Osteocyte (in vitro differentiated cells): ENCODE data around the gene APOL3. TPM values are rescaled to one million over a fixed set of nuclear protein-coding genes. Genes with fewer than 3 reads are reported as not detected.
A peak's percentile ranks its signal among the peaks of the same experiment; 100 is the strongest.

Experiments
- DNase-seq: peaks from one replicate; pipeline ENCODE4 v3.0.0; 2021; ENCODE audit warnings: mixed read lengths; ENCODE audit not compliant: unreplicated experiment; ENCODE audit errors: extremely low spot score
- H3K27ac Mint-ChIP-seq: one replicate; pipeline ENCODE4 v1.8.0; 2021; ENCODE audit warnings: mild to moderate bottlenecking, mixed read lengths; ENCODE audit not compliant: unreplicated experiment
- H3K27me3 Mint-ChIP-seq: one replicate; pipeline ENCODE4 v1.8.0; 2021; ENCODE audit warnings: mixed read lengths; ENCODE audit not compliant: unreplicated experiment
- H3K36me3 Mint-ChIP-seq: one replicate; pipeline ENCODE4 v1.8.0; 2021; ENCODE audit warnings: mixed read lengths; ENCODE audit not compliant: unreplicated experiment
- H3K4me1 Mint-ChIP-seq: one replicate; pipeline ENCODE4 v1.8.0; 2021; ENCODE audit warnings: mixed read lengths; ENCODE audit not compliant: unreplicated experiment
- H3K4me3 Mint-ChIP-seq: one replicate; pipeline ENCODE4 v1.8.0; 2021; ENCODE audit warnings: mild to moderate bottlenecking, moderate library complexity, mixed read lengths; ENCODE audit not compliant: unreplicated experiment
- H3K9me3 Mint-ChIP-seq: one replicate; pipeline ENCODE4 v1.8.0; 2021; ENCODE audit warnings: mixed read lengths; ENCODE audit not compliant: unreplicated experiment
- total RNA-seq: library from RNA; stranded (reverse); gene quantifications from 2 replicates; pipeline ENCODE4 v1.2.1, GENCODE V29; 2021
- TF ChIP-seq, protein P1 (sequence below): fragments of 200-600 bp; sonication (generic); IDR thresholded peaks from 2 replicates; pipeline ENCODE4 v1.5.0; 2021; ENCODE audit warnings: antibody characterized with exemption, mild to moderate bottlenecking, moderate library complexity

Gene APOL3
- total RNA-seq, 1 donor from 2014 or later = 10.8 TPM

DNA sequence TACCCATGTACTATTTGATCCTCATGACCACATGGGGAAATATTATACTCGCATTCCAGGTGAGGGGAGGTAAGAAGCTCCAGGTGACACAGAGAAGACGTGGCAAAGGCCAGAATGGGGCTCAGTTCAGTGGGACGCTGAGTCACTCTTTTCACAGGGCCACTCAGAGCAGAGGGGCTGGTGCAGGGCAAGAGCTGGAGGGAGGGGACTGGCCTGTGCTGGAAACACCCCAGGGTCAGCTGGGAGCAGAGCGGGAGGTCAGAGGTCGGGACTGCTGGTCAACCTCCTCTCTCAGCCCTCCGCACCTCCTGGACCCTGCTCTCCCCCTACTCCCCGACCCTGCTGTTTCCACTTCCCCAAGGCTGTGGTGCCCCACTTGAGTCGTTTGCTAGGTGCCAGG lies 12.1 kb downstream of the APOL3 start:
- no peak for DNase-seq
- H3K4me3 Mint-ChIP-seq = no peak overlapping the region
- H3K27me3 Mint-ChIP-seq = no peaks in the 10 kb centered on the region
- H3K27ac Mint-ChIP-seq = no peak overlapping the region
- H3K4me1 Mint-ChIP-seq = peaks cover 24% of the 10 kb centered on the region
- peaks cover 8% of the 10 kb centered on the region for H3K9me3 Mint-ChIP-seq
- TF ChIP-seq, protein P1, sequence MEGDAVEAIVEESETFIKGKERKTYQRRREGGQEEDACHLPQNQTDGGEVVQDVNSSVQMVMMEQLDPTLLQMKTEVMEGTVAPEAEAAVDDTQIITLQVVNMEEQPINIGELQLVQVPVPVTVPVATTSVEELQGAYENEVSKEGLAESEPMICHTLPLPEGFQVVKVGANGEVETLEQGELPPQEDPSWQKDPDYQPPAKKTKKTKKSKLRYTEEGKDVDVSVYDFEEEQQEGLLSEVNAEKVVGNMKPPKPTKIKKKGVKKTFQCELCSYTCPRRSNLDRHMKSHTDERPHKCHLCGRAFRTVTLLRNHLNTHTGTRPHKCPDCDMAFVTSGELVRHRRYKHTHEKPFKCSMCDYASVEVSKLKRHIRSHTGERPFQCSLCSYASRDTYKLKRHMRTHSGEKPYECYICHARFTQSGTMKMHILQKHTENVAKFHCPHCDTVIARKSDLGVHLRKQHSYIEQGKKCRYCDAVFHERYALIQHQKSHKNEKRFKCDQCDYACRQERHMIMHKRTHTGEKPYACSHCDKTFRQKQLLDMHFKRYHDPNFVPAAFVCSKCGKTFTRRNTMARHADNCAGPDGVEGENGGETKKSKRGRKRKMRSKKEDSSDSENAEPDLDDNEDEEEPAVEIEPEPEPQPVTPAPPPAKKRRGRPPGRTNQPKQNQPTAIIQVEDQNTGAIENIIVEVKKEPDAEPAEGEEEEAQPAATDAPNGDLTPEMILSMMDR = no peak
- H3K36me3 Mint-ChIP-seq = peaks cover 3% of the 10 kb centered on the region

DNA sequence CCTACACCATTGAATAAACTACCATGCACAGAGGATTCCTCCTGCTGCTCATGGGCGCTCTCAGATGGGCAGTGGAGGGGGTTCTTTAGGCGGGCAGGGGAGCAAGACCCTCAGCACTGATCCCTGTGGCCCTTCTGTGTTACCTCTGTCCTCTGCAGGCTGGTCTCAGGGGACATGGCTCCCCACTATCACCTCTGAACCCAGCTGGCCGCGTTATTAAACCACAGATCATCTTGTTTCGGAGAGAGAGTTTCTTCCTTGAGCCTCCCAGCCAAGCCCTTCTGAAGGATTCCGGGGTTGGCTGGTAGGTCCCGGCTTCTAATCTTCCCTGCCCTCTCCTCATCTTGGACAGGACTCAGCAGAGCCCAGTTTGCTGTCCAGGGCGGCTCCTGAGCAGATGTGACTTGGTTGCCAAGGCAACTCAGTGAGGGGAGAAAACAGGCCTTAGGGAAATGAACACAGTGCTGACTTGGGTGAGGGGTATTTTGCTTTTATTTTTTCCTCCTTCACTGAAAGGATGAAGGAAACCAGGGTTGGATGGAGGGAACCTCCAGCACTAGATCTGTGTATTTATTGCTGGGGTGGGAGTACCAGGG lies 13.3 kb downstream of the APOL3 start:
- DNase-seq = no peak
- no peak overlapping the region for H3K27ac Mint-ChIP-seq
- no peak overlapping the region for H3K4me3 Mint-ChIP-seq
- TF ChIP-seq, protein P1 = no peak
- no peaks in the 10 kb centered on the region for H3K27me3 Mint-ChIP-seq
- H3K36me3 Mint-ChIP-seq = peaks cover 3% of the 10 kb centered on the region
- H3K4me1 Mint-ChIP-seq = peaks cover 24% of the 10 kb centered on the region
- peaks cover 7% of the 10 kb centered on the region for H3K9me3 Mint-ChIP-seq

- TF ChIP-seq, protein P1 = no peak
- H3K4me3 Mint-ChIP-seq = no peak overlapping the region
- H3K4me1 Mint-ChIP-seq = peaks cover 19% of the 10 kb centered on the region
- no peaks in the 10 kb centered on the region for H3K9me3 Mint-ChIP-seq
- peak overlapping the region; percentile 52 for H3K27ac Mint-ChIP-seq
- no peak for DNase-seq
- no peaks in the 10 kb centered on the region for H3K27me3 Mint-ChIP-seq
- H3K36me3 Mint-ChIP-seq = peaks cover 6% of the 10 kb centered on the region
Observed at GRCh38 chr22:36145881-36146280, 14.7 kb downstream of the APOL3 start.

DNA sequence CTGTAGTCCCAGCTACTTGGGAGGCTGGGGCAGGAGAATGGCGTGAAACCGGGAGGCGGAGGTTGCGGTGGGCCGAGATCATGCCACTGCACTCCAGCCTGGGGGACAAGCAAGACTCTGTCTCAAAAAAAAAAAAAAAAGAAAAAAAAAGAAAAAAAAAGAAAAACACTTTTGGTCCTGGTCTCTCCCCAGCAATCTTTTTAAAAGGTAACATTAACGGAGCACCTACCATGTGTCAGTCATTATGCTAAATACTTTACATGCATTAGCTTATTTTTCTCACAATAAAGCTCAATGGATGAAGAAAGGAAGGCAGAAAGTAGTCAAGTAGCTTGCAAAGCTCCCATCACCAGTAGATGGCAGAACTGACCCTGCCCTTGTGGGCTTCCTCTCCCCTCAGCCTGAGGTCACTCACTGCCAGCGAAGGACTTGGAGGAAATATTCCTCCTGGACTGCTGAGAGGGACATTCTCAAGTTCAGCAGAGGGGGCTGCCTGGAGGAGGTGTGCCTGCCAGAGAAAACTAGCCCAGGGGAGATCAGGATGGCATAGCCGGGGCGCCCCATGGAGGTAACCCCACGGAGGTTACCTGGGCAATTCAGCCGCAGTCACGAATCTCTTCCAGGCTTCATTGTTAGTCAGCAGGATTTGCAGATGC lies 15.5 kb downstream of the APOL3 start:
- no peak for DNase-seq
- Mint-ChIP-seq H3K4me3 (no peak overlapping the region), H3K36me3 (peaks cover 8% of the 10 kb centered on the region), H3K4me1 (peaks cover 18% of the 10 kb centered on the region), H3K27me3 (no peaks in the 10 kb centered on the region), H3K9me3 (no peaks in the 10 kb centered on the region), H3K27ac (peak overlapping the region; percentile 59)
- TF ChIP-seq, protein P1 = peak; percentile 90

DNA sequence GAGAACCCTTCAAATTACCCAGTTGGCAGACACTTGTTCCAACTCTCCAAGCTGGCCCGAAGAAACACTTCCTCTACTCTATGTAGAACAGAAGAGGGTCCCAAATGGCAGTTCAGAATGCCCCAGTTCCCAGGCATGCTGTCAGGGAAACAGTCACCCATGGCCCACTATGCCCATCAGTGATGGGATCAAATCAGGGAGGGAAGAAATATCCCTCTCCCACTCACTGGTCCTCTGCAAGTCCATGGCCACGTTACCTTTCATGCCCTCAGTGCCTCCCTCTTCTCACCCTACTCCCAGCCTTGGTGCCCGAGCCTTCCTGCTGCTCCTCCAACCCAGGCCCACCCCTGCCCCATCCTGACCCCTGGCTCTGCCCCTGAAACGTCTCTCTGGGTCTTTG lies 16.6 kb downstream of the APOL3 start:
- H3K36me3 Mint-ChIP-seq = peaks cover 8% of the 10 kb centered on the region
- peaks cover 18% of the 10 kb centered on the region for H3K4me1 Mint-ChIP-seq
- no peak overlapping the region for H3K4me3 Mint-ChIP-seq
- no peaks in the 10 kb centered on the region for H3K9me3 Mint-ChIP-seq
- H3K27me3 Mint-ChIP-seq = no peaks in the 10 kb centered on the region
- TF ChIP-seq, protein P1 = no peak
- no peak for DNase-seq
- H3K27ac Mint-ChIP-seq = no peak overlapping the region
